A673 (cell line): ENCODE data around the gene CTNNA2.

Experiments
- CTCF ChIP-seq: fragments of 300-800, 200-600 bp; sonication (generic); conservative IDR thresholded peaks from 2 replicates; pipeline ENCODE4 v1.5.1; 2017; ENCODE audit warnings: low read depth, mild to moderate bottlenecking, antibody characterized with exemption, low read length, moderate library complexity, mixed read lengths
- EZH2 ChIP-seq: fragments of 200-600 bp; sonication (generic); IDR thresholded peaks from 2 replicates; pipeline ENCODE4 v1.6.1; 2017; ENCODE audit warnings: borderline replicate concordance, low read depth, mild to moderate bottlenecking, mixed read lengths, antibody characterized with exemption, low read length; ENCODE audit not compliant: poor library complexity, severe bottlenecking

GRCh38 chr2:79640001-79640400 is 127.2 kb downstream of the CTNNA2 start:
- TF ChIP-seq CTCF (no peak), EZH2 (no peak)
